Measurements from ENCODE around the gene RASSF3.
A peak's percentile ranks its signal among the peaks of the same experiment; 100 is the strongest.

RASSF3 gene

GRCh38 chr12:64669270-64669842 is 59.1 kb downstream of the RASSF3 start:
- Histone ChIP-seq H3K36me3 (ENCODE audit: insufficient read depth, low read length) (no peaks in the 10 kb centered on the region), H3K27ac (ENCODE audit: low read length) (peak overlapping the region; percentile 95), H3K27me3 (ENCODE audit: insufficient read depth, low read length, poor library complexity) (no peaks in the 10 kb centered on the region), H3K9me3 (ENCODE audit: insufficient read depth, low read length, severe bottlenecking) (no peaks in the 10 kb centered on the region), H2AFZ (ENCODE audit: low read depth, low read length) (peak overlapping the region; percentile 73), H3K4me3 (ENCODE audit: low read depth in 1 of 2, low read length in 2 of 2) (peak overlapping the region; percentile 32 to 71; a peak in 3 of 4 replicates), H3K4me1 (ENCODE audit: insufficient read depth, low read length) (peaks cover 70% of the 10 kb centered on the region), H3K79me2 (ENCODE audit: insufficient read depth, low read length) (peaks cover 72% of the 10 kb centered on the region), H3K4me2 (ENCODE audit: insufficient read depth, low read length) (peak overlapping the region; percentile 85), H4K20me1 (ENCODE audit: insufficient read depth, low read length) (peaks cover 15% of the 10 kb centered on the region; the same call in 1 of the 2 replicates), H3K9ac (ENCODE audit: low read depth, low read length) (peak overlapping the region; percentile 61)
- TF ChIP-seq, protein P1, sequence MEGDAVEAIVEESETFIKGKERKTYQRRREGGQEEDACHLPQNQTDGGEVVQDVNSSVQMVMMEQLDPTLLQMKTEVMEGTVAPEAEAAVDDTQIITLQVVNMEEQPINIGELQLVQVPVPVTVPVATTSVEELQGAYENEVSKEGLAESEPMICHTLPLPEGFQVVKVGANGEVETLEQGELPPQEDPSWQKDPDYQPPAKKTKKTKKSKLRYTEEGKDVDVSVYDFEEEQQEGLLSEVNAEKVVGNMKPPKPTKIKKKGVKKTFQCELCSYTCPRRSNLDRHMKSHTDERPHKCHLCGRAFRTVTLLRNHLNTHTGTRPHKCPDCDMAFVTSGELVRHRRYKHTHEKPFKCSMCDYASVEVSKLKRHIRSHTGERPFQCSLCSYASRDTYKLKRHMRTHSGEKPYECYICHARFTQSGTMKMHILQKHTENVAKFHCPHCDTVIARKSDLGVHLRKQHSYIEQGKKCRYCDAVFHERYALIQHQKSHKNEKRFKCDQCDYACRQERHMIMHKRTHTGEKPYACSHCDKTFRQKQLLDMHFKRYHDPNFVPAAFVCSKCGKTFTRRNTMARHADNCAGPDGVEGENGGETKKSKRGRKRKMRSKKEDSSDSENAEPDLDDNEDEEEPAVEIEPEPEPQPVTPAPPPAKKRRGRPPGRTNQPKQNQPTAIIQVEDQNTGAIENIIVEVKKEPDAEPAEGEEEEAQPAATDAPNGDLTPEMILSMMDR (IDR thresholded peaks at IDR 0.05; ENCODE audit: borderline replicate concordance, extremely low read depth, low read length, poor library complexity, severe bottlenecking), result no peak
- no peak for TF ChIP-seq EZH2 (IDR thresholded peaks at IDR 0.05; ENCODE audit: borderline replicate concordance, low read depth, low read length, severe bottlenecking)
- peak; percentile 67 for DNase-seq
- peak; percentile 98 for ATAC-seq (ENCODE audit: insufficient read depth, low read depth)

GRCh38 chr12:64670019-64670418 is 59.7 kb downstream of the RASSF3 start:
- DNase-seq, result peak; percentile 16
- H3K4me1 ChIP-seq (ENCODE audit: insufficient read depth, low read length), result peaks cover 73% of the 10 kb centered on the region
- no peak for TF ChIP-seq EZH2 (IDR thresholded peaks at IDR 0.05; ENCODE audit: borderline replicate concordance, low read depth, low read length, severe bottlenecking)
- TF ChIP-seq, protein P1 (IDR thresholded peaks at IDR 0.05; ENCODE audit: borderline replicate concordance, extremely low read depth, low read length, poor library complexity, severe bottlenecking), result no peak
- peak overlapping the region; percentile 32 to 71; a peak in 3 of 4 replicates for H3K4me3 ChIP-seq (ENCODE audit: low read depth in 1 of 2, low read length in 2 of 2)
- H3K27ac ChIP-seq (ENCODE audit: low read length), result peak overlapping the region; percentile 95
- H3K27me3 ChIP-seq (ENCODE audit: insufficient read depth, low read length, poor library complexity), result no peaks in the 10 kb centered on the region
- H3K79me2 ChIP-seq (ENCODE audit: insufficient read depth, low read length), result peaks cover 74% of the 10 kb centered on the region
- no peaks in the 10 kb centered on the region for H3K9me3 ChIP-seq (ENCODE audit: insufficient read depth, low read length, severe bottlenecking)
- ATAC-seq (ENCODE audit: insufficient read depth, low read depth), result no peak
- no peak overlapping the region for H2AFZ ChIP-seq (ENCODE audit: low read depth, low read length)
- H4K20me1 ChIP-seq (ENCODE audit: insufficient read depth, low read length), result peaks cover 15% of the 10 kb centered on the region; the same call in 1 of the 2 replicates
- peak overlapping the region; percentile 85 for H3K4me2 ChIP-seq (ENCODE audit: insufficient read depth, low read length)
- peak overlapping the region; percentile 61 for H3K9ac ChIP-seq (ENCODE audit: low read depth, low read length)
- no peaks in the 10 kb centered on the region for H3K36me3 ChIP-seq (ENCODE audit: insufficient read depth, low read length)

- H3K36me3 ChIP-seq (ENCODE audit: insufficient read depth, low read length), result no peaks in the 10 kb centered on the region
- H2AFZ ChIP-seq (ENCODE audit: low read depth, low read length), result no peak overlapping the region
- peaks cover 15% of the 10 kb centered on the region; the same call in 1 of the 2 replicates for H4K20me1 ChIP-seq (ENCODE audit: insufficient read depth, low read length)
- no peak overlapping the region; the same call in 1 of the 2 replicates for H3K9ac ChIP-seq (ENCODE audit: low read depth, low read length)
- DNase-seq (no peak), ATAC-seq (ENCODE audit: insufficient read depth, low read depth) (no peak)
- H3K4me2 ChIP-seq (ENCODE audit: insufficient read depth, low read length), result peak overlapping the region; percentile 85
- no peaks in the 10 kb centered on the region for H3K9me3 ChIP-seq (ENCODE audit: insufficient read depth, low read length, severe bottlenecking)
- peak overlapping the region; percentile 95 for H3K27ac ChIP-seq (ENCODE audit: low read length)
- peaks cover 73% of the 10 kb centered on the region for H3K4me1 ChIP-seq (ENCODE audit: insufficient read depth, low read length)
- H3K27me3 ChIP-seq (ENCODE audit: insufficient read depth, low read length, poor library complexity), result no peaks in the 10 kb centered on the region
- peaks cover 71% of the 10 kb centered on the region for H3K79me2 ChIP-seq (ENCODE audit: insufficient read depth, low read length)
- no peak overlapping the region for H3K4me3 ChIP-seq (ENCODE audit: low read depth in 1 of 2, low read length in 2 of 2)
- TF ChIP-seq EZH2 (IDR thresholded peaks at IDR 0.05; ENCODE audit: borderline replicate concordance, low read depth, low read length, severe bottlenecking), result no peak
These were observed 60.8 kb downstream of the RASSF3 start for GRCh38 chr12:64670919-64671639.

DNA sequence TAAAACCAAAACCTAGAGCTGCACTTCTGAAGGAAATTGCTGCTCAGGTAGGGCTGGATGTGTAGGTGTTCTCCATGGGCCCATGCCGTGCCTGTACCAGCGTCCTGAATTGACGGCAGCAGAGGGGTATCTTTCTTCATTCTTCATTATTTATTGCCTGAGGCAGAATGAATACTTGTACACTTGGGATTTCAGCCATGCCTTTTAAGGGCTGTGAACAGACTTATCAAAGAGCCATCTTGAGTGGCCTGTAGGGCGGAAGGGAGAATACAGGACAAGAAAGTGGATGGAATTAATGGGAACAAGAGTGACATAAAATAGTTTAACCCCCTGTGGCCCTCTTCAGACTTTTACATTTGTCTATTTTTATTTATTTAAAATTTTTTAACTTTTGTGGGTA is 61.4 kb downstream of the RASSF3 start:
- Histone ChIP-seq H3K27ac (ENCODE audit: low read length) (no peak overlapping the region), H3K4me1 (ENCODE audit: insufficient read depth, low read length) (peaks cover 73% of the 10 kb centered on the region), H2AFZ (ENCODE audit: low read depth, low read length) (no peak overlapping the region), H3K9me3 (ENCODE audit: insufficient read depth, low read length, severe bottlenecking) (no peaks in the 10 kb centered on the region), H3K4me2 (ENCODE audit: insufficient read depth, low read length) (no peak overlapping the region), H3K36me3 (ENCODE audit: insufficient read depth, low read length) (no peaks in the 10 kb centered on the region), H3K27me3 (ENCODE audit: insufficient read depth, low read length, poor library complexity) (no peaks in the 10 kb centered on the region), H3K79me2 (ENCODE audit: insufficient read depth, low read length) (peaks cover 65% of the 10 kb centered on the region), H3K9ac (ENCODE audit: low read depth, low read length) (no peak overlapping the region), H3K4me3 (ENCODE audit: low read depth in 1 of 2, low read length in 2 of 2) (no peak overlapping the region), H4K20me1 (ENCODE audit: insufficient read depth, low read length) (peaks cover 10% of the 10 kb centered on the region; the same call in 1 of the 2 replicates)
- no peak for TF ChIP-seq EZH2 (IDR thresholded peaks at IDR 0.05; ENCODE audit: borderline replicate concordance, low read depth, low read length, severe bottlenecking)
- TF ChIP-seq, protein P1 (IDR thresholded peaks at IDR 0.05; ENCODE audit: borderline replicate concordance, extremely low read depth, low read length, poor library complexity, severe bottlenecking), result no peak
- DNase-seq, result no peak
- no peak for ATAC-seq (ENCODE audit: insufficient read depth, low read depth)

Data from DND-41 (cell line).